Fibroblast of skin of right biceps (primary cell): Measurements from ENCODE around the gene SVOPL.
"Not testable (repeated sequence)": the region's sequence is repeated elsewhere in the genome, so short reads cannot be mapped to it uniquely, and the experiment has no call there.

Experiments used
- DNase-seq: peaks from one replicate; pipeline ENCODE4 v3.0.0-alpha.2; 2013

Gene SVOPL

GRCh38 chr7:138699661-138700060 lies 1.5 kb downstream of the SVOPL start:
- DNase-seq, result no peak

DNA sequence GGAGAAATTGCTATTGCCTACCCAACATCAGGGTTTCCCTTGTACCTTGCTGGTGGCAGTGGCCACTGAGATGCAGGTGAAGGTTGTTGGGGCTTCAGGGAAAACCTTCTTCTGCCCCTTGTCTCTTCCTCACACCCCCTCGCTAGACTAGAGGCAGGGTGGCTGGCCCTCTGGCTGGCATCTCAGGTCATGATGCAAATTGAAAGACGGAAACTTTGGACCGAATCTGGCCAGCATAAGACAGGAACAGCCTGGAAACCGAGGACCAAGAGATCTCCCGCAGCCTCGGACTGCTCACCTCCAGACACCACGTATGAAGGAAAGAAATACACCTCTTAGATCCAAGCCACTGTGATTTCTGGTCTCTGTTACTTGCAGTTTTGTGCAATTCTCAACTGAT lies 2.9 kb downstream of the SVOPL start:
- no peak for DNase-seq

GRCh38 chr7:138697535-138698182 lies 3.5 kb downstream of the SVOPL start:
- no peak for DNase-seq

DNA sequence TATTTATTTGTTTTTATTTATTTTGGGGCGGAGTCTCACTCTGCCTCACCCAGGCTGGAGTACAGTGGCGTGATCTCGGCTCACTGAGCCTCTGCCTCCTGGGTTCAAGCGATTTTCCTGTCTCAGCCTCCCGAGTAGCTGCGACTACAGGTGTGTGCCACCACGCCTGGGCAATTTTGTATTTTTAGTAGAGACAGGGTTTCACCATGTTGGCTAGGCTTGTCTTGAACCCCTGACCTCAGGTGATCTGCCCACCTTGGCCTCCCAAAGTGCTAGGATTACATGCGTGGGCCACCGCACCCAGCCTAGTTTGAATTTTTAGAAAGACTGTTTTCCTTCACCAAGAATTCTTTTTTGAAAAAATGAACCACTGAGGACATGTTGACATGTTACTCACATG lies 5.4 kb downstream of the SVOPL start:
- DNase-seq, result not testable (repeated sequence)

GRCh38 chr7:138695106-138695505 lies 6.1 kb downstream of the SVOPL start:
- no peak for DNase-seq

GRCh38 chr7:138691178-138691577 lies 10.0 kb downstream of the SVOPL start:
- DNase-seq, result no peak

DNA sequence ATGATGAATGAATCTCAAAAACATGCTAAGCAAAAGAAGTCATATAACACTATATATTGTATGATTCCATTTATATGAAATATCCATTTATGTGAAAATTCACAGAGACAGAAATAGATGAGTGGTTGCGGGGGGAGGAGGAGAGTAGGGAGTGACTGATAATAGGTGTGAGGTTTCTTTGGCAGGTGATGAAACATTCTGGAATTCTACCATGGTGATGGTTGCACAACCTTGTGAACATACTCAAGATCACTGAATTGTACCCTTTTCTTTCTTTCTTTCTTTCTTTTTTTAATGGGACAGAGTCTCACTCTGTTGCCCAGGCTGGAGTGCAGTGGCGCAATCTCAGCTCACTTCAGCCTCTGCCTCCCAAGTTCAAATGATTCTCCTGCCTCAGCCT lies 10.7 kb downstream of the SVOPL start:
- DNase-seq, result no peak

- not testable (repeated sequence) for DNase-seq
These were observed 13.1 kb downstream of the SVOPL start for GRCh38 chr7:138688037-138688436.

GRCh38 chr7:138684340-138684739 lies 16.8 kb downstream of the SVOPL start:
- DNase-seq, result no peak

GRCh38 chr7:138679793-138680192 lies 21.4 kb downstream of the SVOPL start:
- DNase-seq, result no peak

- DNase-seq, result no peak
These were observed 30.6 kb downstream of the SVOPL start for GRCh38 chr7:138670594-138670993.

DNA sequence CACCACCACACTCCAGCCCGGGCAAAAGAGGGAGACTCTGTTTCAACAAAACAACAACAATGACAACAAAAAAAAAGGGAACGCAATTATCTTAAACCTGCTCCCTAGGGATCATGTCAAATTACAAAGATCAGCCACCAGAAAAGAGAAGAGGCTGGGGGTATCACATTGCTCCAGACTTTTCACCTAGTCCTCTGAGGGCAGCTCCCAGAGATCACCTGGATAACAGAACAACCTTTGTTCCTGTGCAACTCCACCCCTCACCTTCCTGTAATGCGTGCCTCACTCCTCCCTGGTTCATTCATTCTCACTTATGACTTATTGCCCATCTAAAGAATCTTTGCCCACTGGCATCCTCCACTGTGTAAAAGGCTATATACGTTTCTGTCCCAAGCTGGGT lies 31.8 kb downstream of the SVOPL start:
- DNase-seq, result no peak

DNA sequence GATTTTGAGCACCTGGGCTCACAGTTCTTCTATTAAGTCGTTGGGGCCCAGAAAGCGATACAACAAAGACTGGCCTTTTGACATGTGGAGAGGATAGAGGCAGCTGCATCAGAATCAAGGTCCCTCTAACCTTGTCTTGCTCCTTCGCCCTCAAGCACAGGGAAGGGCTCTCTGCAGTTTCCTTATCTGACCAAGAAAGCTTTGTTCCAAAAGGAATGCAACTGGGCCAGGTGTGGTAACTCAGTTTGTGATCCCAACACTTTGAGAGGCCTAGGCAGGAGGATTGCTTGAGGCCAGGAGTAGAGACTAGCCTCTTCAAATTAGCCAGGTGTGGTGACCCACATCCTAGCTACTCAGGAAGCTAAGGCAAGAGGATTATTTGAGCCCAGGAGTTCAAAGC lies 32.2 kb downstream of the SVOPL start:
- DNase-seq, result no peak

DNA sequence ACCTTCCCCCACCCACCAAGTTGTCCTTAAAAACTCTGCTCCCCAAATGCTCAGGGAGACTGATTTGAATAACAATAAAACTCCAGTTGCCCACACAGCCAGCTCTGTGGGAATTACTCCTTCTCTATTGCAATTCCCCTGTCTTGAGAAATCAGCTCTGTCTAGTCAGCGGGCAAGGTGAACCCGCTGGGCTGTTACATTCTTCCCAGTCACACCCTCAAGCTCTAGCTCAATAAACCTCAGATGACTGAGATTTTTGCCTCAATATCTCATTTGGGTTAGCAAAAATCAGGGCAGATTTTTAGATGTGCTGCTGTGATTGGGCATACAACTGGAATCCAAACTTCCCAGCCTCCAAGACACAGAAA lies 32.9 kb downstream of the SVOPL start:
- DNase-seq, result no peak

DNA sequence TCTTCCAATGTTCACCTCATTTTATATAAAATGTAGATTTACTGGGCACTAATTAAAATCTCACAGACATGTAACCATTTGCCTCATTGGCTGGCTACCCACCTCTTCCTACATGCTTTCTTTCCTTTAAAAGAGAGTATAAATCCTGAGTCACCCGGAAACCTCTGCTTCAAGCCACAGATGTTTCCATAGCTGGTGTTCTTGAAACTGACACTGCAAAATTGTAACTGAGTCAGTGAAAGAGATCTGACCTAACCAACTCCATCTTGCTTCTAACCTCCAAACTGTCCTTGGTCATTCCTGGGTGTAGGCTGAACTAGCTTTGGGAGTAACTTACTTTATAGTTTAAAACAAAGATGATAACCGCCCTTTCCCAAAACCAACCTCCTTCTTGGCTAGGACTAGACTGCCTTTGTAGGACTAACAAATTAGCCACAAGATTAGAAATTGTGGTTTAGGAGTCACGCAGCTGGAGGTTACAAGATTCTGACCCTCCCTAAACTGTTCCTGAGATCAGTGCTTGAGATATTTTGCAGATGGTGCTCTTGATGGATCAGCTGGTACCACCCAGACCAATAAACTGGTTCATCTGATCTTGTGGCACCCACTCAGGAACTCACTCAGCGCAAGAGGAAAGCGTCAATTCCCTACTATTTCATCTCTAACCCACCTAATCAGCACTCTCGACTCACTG lies 33.5 kb downstream of the SVOPL start:
- no peak for DNase-seq

GRCh38 chr7:138666385-138666784 lies 34.8 kb downstream of the SVOPL start:
- DNase-seq, result no peak

GRCh38 chr7:138665669-138666140 lies 35.5 kb downstream of the SVOPL start:
- no peak for DNase-seq

DNA sequence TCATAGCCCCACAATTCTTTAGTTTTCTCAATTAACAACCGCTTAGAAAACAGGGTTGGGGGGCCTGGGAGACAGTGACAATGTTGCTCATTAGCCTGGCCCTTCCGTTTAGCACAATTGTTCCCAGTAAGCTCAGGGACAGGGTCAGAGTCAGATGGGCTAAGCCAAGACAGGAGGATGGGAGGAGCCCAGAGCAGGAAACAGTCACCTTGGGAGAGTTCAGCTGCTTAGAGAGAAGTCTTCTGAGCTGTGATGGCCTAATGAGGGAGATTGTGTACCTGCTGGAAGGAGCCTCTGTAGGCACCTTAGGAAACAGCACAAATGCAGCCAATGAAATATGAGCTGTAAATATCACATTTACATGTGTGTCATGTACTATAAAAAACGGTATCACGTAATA lies 35.9 kb downstream of the SVOPL start:
- DNase-seq, result no peak

DNA sequence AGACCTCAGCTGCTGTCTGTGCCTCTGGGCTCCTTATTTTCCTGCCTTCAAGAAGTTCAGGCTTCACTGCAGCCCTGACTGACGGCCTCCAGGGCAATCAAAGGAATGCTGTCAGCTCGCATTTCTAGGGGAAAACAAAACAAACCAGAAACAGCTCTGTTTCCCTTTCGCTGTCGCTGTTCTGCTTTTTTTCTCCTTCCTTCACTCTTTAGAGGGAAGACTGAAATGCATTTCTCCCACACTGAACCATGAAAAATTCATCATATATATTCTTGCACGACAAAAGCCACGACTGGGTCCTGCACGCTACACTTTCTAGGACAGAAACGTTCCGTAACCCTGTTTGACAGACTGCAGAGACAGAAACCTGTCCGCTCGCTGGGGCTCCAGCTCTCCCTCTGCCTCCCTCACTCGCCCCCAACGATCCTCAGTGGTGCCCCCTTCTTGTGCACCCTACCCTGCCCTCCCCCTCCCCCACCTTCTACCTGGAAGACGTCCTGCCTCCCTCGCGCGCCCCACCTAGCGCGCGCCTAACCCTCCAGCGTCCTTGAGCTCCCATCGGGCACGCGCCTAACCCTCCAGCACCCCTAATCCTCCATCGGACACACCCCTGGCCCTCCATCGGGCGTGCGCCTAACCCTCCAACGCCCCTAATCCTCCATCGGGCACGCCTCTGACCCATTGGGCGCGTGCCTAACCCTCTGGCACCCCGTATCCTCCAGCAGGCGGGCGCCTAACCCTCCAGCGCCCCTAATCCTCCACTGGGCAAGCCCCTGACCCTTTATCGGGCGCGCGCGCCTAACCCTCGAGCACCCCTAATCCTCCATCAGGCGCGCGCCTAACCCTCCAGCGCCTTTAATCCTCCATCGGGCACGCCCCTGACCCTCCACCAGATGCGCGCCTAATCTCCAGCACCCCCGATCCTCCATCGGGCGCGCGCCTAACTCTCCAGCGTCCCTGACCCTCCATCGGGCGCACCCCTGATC lies 37.1 kb downstream of the SVOPL start:
- DNase-seq, result no peak

- DNase-seq, result no peak
These were observed 38.2 kb downstream of the SVOPL start for GRCh38 chr7:138662991-138663320.

GRCh38 chr7:138662076-138662990 lies 38.8 kb downstream of the SVOPL start:
- no peak for DNase-seq

GRCh38 chr7:138661069-138661635 lies 40.0 kb downstream of the SVOPL start:
- DNase-seq, result no peak
